HCEC 1CT (cell line): Measurements from ENCODE around the gene TBC1D7.
A peak's percentile ranks its signal among the peaks of the same experiment; 100 is the strongest.

Experiments used
- DNase-seq: peaks from one replicate; pipeline ENCODE4 v3.0.0-alpha.2; 2017

The TBC1D7 gene

DNA sequence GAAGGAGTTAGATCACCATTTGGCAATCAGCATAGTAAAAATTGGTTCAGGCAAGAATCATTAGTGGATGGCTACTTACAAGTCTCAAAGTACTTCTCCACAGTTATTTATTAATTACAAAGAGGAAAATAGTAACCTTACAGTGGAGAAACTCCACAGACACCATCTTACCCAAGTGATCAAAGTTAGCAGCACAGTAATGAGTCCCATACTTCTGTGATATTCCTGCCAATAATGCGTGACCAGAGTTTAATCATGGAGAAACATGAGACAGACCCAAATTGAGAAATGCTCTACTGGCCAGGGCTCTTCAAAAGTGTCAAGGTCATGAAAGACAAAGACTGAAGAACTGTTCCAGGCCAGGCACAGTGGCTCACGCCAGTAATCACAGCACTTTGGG, 9.5 kb downstream of the TBC1D7 start:
- DNase-seq = no peak

DNA sequence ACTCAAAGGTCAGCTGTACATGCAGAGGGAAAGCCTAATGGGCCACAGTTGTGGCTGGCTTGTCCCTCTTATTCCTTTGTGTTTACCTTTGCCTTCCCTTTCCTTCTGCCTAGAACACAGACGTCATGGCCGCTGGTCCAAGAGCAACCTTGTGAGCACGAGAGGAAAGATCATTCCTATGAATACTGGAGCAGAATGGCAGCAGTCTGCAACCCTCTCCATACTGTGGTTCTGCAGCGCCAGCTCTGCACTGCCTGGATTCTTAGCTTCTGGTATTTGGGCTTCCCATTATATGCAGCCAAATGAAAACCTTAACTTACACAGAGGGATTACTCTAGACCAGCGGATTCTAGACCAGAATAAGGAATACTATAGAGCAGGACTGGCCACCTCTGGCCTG, 12.4 kb downstream of the TBC1D7 start:
- no peak for DNase-seq

DNA sequence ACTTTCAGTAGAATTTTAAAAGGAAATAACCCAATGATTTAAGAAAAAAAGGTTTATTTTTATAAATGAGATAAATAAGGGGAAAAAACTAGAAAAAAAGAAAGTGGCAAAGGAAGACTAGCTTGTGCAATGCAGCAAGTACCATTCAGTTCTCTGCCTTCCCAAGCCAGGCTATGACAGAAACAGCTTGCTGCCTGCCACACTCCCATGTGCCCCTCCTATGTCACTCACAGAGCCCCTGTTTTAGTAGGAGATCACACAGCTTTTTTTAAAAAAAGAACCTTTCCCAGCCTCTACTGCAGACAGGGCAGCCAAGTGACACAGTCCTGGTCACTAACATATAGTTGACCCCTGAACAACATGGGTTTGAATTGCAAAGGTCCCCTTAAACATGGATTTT, 13.5 kb downstream of the TBC1D7 start:
- DNase-seq = no peak

DNA sequence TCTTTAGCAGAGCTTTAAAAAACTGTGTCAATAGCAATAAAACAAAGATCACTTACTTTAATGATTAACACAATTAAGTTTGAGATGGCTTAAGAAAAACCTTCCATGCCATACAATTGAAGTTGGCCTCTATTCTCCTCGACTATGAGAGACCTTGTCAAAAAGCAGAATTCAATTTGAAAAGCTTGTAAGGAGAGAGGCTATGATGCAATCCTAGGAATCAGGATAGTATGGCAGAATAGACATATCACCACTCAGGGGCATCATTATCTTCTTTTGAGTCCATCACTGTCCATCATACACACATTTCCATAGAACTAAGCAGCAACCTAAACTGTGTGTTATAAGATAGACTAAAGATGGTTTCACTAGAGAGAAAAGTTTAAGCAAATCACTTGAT, 17.2 kb downstream of the TBC1D7 start:
- no peak for DNase-seq

DNA sequence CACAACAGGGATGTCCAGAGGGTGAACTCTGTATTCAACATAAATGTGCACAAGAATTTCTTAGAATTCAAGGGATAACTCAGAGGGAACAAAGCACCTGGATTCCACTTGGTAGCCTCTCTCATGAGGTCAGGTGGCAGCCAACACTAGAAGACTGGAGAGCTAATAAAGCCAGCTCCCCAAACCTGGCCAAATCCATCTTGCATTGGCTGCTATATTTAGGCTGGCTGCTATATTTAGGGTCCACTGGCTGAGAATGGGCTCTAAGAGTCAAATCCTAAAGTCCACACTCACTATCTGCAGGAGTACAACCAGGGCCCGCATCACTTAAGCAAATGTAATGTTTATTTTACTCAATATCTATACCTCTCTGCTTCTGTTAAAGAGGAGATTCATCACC, 20.0 kb downstream of the TBC1D7 start:
- no peak for DNase-seq

DNA sequence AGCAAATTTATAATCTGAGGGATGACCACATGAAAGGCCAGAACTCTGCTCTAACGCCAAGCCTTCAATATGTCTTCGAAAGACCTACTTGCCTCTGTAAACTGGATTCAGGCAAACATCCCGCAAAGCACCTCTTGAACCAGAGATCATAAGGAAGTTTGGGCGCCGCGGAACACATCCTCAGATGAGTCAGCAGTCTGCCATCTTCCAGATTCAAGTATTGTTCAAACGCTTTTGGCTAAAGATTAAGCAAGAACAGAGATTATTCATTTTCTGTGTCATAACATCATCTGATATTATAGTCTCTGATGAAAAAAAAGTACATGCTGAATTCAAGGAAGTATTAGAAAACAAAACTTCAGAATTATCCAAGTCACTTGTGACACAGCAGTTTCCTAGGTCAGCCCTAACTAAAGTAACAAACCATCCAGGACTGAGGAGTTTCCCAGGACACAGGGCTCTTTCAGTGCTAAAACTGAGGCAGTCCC, 20.8 kb downstream of the TBC1D7 start:
- peak; percentile 95 for DNase-seq

DNA sequence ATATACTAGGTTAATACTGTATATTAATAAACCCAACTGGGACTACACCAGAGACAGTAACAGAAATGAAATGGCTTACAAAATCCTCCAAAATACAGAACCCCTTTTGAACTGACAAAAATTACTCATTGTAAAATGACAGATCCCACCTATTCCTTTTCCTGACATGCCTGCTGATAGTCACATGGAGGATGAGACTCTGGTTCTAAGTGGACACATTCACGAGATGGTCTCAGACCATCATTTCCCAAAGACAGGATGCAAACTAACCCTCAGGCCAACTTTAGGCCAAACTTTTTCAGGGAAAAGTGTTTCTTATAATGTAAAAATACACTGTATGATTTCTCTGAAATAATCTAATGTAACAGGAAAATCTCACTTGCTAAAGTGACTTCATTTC, 22.5 kb downstream of the TBC1D7 start:
- DNase-seq = no peak

DNA sequence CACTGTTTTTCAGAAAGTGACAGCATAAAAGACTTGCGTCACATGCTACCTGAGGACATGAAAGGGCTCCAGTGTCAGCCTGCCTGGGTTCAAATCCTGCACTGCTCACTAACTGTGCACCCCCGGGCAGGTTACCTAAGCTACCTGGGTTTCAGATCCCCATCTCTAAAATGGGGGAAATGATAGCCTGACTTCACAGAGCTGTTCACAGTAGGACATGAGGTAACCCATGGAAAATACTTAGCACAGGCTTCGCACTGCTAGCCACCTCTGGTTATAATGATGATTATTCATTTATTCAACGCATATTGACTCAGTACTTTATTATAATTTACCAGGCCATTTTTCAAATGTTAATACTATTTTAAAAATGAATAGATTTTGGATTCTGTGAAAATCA, 23.0 kb downstream of the TBC1D7 start:
- DNase-seq = no peak

DNA sequence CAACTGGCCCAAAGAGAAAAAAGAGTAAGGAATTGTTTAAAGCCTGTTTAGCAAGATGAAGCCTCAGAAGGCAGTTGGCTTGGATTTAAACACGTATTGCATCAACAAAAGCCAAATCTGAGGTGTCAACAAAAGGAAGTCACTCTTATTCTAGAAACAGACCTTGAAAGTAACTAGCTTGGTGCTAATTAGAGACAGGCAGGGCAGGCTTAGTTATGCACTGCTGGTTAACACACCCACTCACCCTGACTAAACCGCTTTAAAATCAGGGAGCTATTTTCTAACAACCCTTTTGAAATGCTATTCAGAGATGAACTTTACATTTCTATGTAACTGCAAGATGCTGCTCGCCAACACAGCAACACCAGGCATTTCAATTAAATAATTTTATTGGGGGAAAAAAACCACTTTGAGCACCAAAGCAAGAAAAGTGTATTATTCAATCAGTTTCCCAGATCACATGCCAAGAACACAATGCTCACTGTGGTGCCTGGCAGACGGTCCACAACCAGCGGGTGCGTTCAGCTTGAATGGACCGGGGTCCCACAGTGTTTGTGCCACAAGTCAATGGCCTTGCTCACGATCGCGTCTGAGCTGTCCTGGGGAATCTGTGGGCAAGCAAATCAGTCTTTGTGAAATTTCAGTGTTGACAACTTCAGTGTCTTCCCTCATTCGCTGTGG, 23.6 kb downstream of the TBC1D7 start:
- no peak for DNase-seq

DNA sequence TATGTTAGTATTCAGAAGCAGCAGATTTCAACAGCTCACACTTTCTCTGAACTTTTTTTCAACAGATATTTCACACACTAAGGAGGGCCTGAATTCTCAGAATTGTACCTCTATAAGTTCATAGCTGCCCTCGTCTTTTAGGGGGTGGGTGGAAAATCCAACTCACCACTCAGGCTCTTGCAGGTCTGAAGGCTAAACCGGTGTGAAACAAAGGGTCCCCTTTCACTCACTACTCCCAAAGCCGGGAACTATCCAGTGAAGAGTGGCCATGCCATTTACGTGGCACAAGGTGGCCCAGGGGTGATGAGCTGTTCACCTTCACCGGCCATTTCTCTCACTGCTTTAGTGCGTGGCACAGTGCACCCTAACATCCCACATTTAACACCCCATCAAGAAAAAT, 24.2 kb downstream of the TBC1D7 start:
- no peak for DNase-seq

DNA sequence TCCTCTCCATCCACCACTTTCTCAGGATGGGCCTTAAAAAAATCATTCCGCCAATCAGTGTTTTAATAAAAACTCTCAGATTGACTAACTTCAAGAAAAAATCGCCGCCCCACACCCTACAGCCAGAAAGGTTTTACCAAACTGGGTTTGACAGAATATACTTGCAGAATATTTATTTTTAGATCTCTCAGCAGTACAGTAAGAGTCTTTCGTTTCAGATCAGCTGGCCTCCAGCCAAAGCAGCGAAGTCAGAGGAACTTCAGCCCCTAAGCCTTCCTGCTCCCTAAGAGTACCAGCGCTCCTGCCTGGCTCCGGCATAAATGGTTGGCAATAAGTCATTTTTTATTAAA, 24.7 kb downstream of the TBC1D7 start:
- peak; percentile 69 for DNase-seq

DNA sequence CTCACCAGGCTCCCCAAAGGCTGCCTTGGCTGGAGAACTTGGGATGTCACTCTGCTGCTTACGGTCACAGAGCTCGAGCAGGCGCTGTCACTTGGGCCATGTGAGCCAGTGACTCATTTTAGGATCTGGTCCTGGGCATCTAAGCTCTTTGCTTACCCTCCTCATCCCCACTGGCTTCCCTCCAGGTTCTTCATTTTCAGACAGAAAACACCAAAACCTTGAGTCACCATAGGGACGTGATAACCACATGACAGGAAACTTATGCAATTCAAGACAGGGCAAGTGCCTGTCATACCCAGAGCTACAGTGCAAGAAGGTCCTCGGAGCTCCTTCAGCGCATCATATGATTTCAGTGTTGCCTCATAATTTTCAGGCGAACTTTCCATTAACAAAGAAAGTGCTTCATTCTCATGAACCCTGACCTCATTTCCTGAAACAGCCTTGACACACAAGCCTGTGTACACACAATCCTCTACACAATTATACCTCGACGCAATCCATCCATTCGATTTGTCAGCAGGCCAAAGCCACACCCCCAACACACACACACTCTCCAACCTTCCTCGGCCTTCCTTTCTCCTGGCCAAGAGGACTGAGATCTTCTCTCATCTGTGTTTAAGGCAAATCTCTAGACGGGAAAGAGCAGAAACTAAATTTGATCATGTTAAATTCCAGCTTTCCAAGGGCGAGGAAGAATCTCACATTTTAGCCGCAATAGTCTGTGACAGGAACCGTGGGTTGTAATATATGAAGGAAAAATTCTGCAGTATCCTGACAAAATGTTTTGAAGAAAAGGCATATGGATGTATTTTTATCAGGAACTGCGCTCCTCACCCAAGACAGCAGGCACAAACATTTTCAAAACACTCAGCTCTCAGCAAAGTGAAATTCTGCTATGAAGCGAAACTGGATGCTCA, 25.3 kb downstream of the TBC1D7 start:
- DNase-seq = peak; percentile 99

DNA sequence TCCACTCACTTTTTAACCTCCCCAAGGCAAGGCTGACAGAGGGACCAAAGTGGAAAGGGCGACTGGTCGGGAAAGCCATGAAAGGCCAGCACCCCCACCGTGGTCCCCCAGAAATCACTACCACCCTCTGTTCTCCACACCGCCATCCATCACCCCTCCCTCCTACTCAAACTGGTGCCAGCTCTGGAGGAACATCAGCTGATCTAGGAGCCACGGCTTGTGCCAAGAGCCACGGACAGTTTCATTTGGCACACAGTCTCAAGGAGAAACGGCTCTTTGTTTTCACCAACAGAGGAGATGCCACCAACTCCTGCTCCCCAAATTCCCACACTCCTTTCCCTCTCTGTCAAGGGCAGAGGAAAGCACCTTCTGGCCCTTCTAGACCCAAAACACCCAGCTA, 26.0 kb downstream of the TBC1D7 start:
- no peak for DNase-seq

DNA sequence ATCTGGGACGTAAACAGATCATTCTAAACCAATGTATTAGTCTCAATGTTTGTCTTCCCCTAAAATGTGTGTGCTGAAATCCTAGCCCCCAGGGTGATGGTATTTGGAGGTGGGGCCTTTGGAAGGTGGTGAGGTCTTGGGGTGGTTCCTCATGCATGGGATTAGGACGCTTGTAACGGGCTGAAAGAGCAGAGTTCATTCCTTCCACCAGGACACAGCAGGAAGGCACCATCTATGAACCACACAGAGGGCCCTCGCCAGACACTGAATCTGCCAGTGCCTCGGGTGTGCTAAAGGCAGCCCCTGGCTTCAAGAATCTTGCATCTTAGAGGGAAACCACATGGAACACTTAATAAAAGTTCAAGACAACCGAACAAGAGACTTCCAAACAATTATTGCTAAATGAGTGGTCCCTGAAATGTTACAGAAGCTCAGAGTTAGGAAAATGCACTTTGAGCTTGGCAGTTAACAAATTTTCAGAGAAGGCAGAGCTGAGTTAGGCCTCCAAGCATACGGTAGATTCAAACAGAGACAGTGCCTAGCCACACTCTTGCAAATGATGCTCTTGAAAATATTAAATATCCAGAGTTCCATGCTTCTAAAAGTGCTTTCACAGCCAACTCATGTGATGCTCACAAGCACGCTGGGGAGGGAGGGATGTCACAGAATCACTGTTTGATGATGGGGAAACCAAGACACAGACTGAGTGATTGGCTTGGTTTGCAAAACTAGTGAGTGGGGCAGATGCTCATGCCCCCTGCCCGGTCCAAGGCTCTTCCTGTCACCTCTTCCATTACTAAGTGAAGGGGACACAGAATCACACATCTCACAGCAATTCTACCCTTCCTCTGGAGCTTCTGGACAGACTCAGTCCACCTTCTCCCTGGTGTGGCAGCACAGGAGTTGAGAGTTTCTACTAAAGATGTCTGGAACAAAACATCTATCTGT, 27.4 kb downstream of the TBC1D7 start:
- DNase-seq = no peak

DNA sequence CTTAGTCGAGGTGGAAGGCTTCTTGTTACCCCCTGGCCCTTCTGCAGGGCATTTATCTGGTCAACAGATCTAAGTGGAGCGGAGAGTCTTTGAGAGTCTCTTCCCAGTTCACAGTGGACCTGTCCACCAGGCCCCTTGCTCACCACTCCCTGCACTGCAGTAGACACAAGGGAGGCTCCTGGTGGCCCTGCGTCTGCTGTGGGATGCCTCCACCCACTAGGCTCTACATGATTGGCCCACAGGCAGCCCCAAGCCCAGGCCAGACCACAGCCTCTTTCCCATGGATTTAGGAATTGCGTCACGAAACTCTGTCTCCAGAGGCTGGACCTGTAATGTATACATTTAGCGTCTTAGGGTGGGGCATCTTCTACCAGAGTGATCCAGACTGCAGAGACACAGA, 28.4 kb downstream of the TBC1D7 start:
- no peak for DNase-seq

DNA sequence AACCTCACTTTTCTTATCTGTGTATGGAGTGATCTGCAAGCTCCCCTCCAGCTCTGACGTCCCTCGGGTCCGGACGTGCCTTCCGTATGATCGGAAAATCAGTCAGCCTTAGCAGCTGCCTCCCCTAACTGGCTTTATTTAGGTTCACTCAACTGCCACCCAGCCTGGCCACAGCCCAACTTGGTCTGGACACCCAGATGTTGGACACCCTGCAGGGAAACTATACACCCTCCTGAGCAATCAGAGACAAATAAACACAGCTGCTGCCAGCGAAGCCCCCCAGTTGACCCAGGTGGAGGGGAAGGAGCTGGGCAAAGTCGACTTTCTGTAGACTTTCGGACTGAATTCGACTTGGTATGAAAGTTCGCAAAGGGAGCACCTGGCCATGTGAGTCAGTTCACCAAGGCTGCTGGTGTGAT, 28.9 kb downstream of the TBC1D7 start:
- no peak for DNase-seq

DNA sequence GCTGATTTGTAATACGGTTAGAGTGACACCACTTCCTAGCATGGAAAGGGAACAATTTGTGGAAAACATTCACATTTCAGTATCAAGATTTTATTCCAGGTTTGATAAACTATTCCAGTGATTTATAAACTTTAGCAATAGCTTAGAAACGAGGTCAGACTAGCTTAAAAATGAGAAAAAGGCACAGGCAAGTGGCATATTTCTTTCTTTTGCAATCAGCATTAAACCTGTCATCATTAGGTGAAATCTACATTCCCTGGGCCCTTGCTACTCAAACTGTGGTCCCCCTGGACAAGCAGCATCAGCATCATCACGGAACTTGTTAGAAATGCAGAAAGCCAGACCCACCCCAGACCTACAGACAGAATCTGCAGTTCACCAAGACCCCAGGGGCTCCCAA, 29.9 kb downstream of the TBC1D7 start:
- no peak for DNase-seq

DNA sequence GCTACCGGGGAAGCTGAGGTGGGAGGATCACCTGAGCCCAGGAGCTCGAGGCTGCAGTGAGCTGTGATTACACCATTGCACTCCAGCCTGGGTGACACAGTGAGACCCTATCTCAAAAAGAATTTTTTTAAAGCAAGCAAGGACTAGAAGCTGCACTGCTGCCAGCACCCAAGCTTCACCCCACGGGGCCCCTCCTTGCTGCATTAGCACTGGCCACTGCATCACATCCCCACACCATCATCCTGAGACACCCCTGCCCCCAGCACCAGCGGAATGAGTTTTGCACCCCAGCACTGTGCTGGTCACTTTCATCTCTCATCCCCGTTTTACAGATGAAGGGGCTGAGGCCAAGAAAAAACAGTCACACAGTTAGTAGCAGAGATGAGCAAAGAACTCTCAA, 30.9 kb downstream of the TBC1D7 start:
- DNase-seq = no peak

DNA sequence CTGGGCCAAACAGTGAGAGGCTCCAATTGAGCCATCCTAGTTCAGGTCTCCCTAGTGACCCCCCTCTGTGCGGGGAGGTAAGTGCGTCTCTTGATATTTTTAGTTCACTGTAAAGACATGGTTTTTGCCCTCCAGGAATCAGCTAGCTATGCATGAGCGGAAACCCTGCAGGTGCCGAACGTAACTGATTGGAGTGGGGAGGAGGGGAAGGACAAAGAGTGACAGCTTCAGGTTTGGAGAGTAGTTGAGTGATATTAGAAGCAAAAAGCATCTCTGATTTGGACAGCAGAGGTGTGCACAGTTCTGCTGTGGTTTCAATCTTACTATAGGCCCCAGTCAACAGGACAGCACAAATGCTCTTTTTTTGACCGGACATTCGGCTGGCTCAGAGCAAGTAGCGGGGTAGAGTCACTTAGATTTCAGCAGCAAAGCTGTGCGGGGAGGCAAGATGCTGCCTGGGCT, 31.8 kb downstream of the TBC1D7 start:
- no peak for DNase-seq

DNA sequence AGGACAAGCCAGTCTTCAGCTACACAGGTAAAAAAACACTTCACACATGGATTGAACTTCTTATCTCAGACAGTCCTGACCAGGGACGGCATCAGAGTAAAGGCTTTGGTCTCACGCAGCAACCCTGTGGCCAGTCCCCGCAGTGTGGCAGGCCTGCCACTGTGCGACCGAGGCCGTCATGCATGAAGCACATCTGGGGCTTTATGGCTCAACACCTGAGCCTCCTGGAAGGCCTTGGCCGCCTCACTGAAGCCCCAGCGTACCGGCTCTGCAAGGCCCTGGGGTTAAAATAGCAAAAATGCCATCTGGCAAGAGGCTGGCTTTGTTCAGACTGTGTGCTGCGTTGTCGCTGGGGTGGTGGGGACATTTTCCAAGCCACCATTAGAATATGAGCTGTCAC, 32.8 kb downstream of the TBC1D7 start:
- DNase-seq = no peak

DNA sequence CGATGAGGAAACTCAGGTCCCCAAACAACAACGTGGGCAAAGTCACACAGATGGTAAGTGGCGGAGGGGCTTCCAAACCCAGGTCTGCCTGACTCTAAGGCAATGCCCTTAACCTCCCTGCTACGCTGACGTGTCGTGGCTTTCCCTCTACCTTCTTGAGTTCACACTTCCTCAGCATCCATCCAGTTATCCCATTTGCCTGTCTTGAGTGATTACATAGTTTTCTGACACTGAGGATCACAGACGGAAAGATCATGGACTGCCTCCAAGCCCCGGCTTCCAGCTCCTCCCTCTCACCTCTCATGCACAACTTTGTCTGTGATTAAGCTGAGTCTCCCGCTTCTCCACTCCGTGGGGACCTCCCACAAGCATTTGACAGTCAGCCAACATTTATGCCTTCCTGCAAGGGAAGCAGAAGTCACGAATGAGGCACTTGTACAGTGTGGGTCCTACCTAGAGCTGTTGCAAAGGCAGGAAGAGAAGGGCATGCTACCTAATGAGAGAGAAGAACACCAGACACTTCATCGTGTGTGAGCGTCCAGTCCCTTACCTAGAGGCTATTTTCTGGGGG, 33.8 kb downstream of the TBC1D7 start:
- no peak for DNase-seq

DNA sequence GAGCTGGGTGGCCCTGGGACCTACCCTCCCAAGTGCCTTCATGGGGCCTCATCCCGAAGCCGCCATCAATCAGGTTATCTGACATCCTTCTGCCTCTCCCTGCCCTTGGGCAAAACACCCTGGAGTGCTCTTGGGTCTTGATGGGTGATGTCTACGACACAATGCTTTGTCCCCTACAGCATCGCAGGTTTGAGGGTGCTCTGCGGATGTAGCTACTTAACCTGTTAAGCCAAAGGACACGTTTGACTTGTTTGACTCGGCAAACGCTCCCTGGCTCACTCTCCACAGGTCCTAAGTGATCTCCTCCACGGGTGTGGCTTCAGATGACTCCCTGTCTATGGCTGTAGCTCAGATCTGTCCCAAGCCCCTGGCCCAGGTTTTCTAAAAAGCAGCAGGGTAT, 35.6 kb downstream of the TBC1D7 start:
- no peak for DNase-seq

DNA sequence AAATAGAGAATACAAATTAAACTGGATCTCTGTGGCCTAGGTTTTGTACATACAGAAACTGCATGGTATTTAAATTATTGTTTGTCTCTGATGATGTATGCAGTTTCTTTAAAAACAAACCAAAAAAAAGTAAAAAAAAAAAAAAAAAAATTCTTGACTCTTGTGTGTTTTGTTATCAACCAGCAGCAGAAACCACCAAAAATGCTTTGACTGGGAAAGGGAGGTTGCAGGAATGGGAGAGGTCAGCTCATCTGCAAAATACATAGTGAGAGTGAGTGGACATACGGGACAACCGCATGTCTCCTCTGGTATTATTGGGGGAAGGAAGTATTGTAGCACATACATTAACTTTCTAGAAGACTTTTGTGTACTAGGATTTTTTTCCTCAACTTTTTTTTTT, 38.0 kb downstream of the TBC1D7 start:
- DNase-seq = no peak
